Naive thymus-derived CD8-positive, alpha-beta T cell (primary cell): Measurements from ENCODE around the gene DAB2IP. TPM values are rescaled to one million over a fixed set of nuclear protein-coding genes. Genes with fewer than 3 reads are reported as not detected.

Experiments used
- ATAC-seq, 2 donors: fragments of 150-1000 bp; cut with Tn5 transposase in 1 of 2; sonication (Bioruptor Pico), chemical (Tn5 transposase) in 1 of 2; 1 replicate in 1 of 2; 2 replicates in 1 of 2; pipeline ENCODE4 v1.10.0; 2021; ENCODE audit warnings: mild to moderate bottlenecking in 2 of 2, moderate library complexity in 2 of 2
- POLR2A ChIA-PET: fragments of 350-600 bp; sonication (Branson Sonifier 250); formaldehyde crosslinking; loops from one replicate; lab custom pipeline; 2021; ENCODE audit warnings: antibody characterized with exemption; lab: Charles Lee
- DNase-seq, 10 donors: peaks; one replicate each; pipeline versions ENCODE4 v3.0.0 to v3.0.0-alpha.2; 2020 to 2022
- H3K27ac Mint-ChIP-seq, 10 donors: one replicate each; pipeline ENCODE4 v1.8.0; 2020 to 2022; ENCODE audit warnings: mild to moderate bottlenecking in 10 of 10, mixed read lengths in 10 of 10, moderate library complexity in 4 of 10, inconsistent platforms in 1 of 10
- H3K27me3 Mint-ChIP-seq, 5 donors: one replicate each; pipeline ENCODE4 v1.8.0; 2021 to 2022; ENCODE audit warnings: mixed read lengths in 5 of 5
- H3K36me3 Mint-ChIP-seq, 3 donors: one replicate each; pipeline ENCODE4 v1.8.0; 2020 to 2022; ENCODE audit warnings: mixed read lengths in 3 of 3, mild to moderate bottlenecking in 2 of 3, inconsistent platforms in 1 of 3
- H3K4me1 Mint-ChIP-seq, 4 donors: one replicate each; pipeline ENCODE4 v1.8.0; 2021 to 2022; ENCODE audit warnings: mixed read lengths in 4 of 4
- H3K4me3 Mint-ChIP-seq, 10 donors: one replicate each; pipeline ENCODE4 v1.8.0; 2020 to 2022; ENCODE audit warnings: mild to moderate bottlenecking in 10 of 10, mixed read lengths in 10 of 10, moderate library complexity in 6 of 10, inconsistent platforms in 1 of 10
- H3K9me3 Mint-ChIP-seq, 9 donors: one replicate each; pipeline ENCODE4 v1.8.0; 2020 to 2022; ENCODE audit warnings: mixed read lengths in 9 of 9, mild to moderate bottlenecking in 3 of 9, inconsistent platforms in 1 of 9, moderate library complexity in 1 of 9
- polyA plus RNA-seq, 3 donors: library from polyadenylated mRNA; unstranded; fragments of 300-500 nt; fragmentation: Illumina TruSeq; gene quantifications; one replicate each; pipeline ENCODE4 v1.2.3, GENCODE V29; 2021
- total RNA-seq, 8 experiments: library from RNA in 2 of 8; stranded (reverse) in 2 of 8; gene quantifications; one replicate each; pipeline ENCODE4 v1.2.3 and lab custom pipeline; 2021 to 2026

DAB2IP gene
- total and polyA plus RNA-seq, 5 experiments from 2014 or later = not detected

DNA sequence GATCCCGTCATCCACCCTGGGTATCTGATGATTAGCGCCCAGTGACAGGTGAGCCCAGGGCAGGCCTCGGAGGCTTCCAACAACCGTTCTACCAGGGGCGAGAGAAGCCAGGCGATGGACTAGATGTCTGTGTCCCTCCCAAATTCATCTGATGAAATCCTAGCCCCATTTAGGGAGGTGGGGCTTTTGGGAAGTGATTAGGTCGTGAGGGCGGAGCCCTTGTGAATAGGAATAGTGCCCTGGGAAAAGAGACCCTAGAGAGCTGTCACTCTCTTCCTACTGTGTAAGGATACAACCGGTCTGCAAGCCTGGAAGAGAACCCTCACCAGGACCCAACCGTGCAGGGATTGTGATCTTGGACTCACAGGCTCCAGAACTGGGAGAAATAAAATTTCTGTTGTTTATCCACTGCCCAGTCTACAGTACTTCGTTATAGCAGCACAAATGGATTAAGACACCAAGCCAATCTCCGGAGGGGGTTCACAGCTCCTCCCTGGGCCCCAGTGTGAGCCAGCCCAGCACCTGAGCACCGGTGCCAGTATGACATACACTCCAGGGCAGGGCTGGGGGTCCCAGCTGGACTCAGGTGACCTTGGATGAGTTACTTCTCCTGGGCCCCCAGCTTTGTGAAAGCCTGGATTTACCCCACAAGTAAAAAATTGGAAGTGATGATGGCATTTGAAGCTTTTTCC lies 162.2 kb downstream of the DAB2IP start:
- no peaks in the 10 kb centered on the region for H3K4me1 Mint-ChIP-seq
- H3K36me3 Mint-ChIP-seq = no peaks in the 10 kb centered on the region
- no peak overlapping the region for H3K27ac Mint-ChIP-seq
- POLR2A ChIA-PET = no interaction called here
- H3K9me3 Mint-ChIP-seq = no peaks in the 10 kb centered on the region
- DNase-seq (no peak), ATAC-seq (no peak)
- no peak overlapping the region for H3K4me3 Mint-ChIP-seq
- no peaks in the 10 kb centered on the region for H3K27me3 Mint-ChIP-seq

DNA sequence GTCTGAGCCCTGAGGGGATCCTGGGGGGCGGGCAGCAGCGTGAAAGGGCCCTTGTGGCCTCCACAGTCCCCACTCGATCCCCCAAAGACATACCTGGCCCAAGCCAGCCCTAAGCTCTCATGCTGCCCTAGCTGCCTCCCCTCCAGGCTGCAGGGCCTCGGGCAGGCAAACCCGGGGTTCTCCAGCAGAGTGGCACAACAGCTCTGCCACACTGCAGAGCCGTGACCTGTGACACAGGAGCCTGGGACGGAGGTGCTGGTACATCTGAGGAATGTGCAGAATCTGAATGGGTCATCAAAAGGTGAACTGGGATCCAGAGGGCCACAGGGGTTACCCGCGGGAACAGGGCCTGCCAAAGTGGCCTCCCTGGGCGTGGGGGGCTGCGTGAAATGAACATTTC lies 163.2 kb downstream of the DAB2IP start:
- H3K36me3 Mint-ChIP-seq = no peaks in the 10 kb centered on the region
- ATAC-seq (no peak), DNase-seq (no peak)
- no peak overlapping the region for H3K27ac Mint-ChIP-seq
- POLR2A ChIA-PET = no interaction called here
- H3K4me3 Mint-ChIP-seq = no peak overlapping the region
- no peaks in the 10 kb centered on the region for H3K4me1 Mint-ChIP-seq
- H3K9me3 Mint-ChIP-seq = no peaks in the 10 kb centered on the region
- H3K27me3 Mint-ChIP-seq = no peaks in the 10 kb centered on the region

DNA sequence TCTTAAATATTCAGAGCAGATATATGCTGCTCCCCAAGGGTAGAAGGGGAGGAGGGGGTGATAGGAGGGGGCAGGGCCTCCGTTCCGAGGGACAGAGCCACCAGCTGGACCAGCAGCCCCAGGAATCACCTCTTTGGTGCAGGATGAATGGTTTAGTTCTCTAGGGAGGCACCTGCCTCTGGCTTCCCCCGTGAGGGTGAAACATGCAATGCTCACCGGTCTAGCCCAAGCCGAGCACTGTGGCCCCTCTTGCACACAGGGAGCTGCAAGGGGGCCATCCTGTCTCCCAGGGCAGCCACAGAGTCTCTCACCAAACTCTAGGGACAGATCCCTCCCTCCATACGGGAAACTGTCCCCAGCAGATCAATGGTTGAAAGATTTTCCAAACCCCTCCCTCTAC lies 163.7 kb downstream of the DAB2IP start:
- POLR2A ChIA-PET = no interaction called here
- H3K9me3 Mint-ChIP-seq = no peaks in the 10 kb centered on the region
- no peak for DNase-seq

DNA sequence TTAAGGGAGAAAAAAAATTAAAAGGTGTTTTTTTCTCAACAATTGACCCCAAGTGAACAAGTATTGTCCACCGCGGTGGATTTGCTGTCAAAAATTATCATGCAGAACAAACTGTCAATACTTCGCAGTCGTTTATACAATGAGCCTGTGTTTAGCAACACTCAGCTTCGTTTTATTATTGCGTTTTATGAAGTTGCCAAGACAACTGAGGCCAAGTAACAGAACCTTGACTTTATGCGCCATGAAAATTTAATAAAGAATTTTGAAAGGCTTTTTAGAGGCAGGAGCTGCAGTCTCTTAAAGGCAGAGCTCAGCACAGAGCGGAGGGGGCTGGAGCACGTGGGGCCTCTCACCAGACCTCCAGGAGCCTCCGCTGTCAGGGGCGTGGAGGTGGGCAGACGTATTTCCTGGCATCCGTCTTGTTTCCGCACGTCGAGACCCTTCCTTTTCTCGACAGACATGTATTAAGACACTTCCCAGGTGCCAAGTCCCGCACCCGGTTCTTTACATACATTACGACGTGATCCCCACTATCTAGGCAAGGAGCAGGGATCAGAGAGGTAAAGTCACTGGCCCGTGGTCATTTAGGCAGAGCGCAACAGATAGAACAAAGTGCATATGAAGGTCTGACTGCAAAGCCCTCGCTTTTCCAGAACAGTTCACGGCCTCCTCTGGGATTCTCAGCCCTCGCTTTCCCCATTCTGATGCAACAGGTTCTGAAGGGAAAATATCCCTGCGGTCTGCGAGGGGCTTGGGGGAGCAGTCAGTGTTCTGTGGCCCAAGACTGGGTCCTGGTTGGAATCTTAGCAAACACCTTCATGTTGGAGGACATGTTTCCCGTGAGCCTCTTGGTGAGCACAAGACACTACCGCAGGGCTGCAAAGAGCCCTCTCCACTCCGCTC lies 164.4 kb downstream of the DAB2IP start:
- H3K27me3 Mint-ChIP-seq = no peaks in the 10 kb centered on the region
- no peak overlapping the region for H3K27ac Mint-ChIP-seq
- POLR2A ChIA-PET = no interaction called here
- H3K9me3 Mint-ChIP-seq = no peaks in the 10 kb centered on the region
- no peak overlapping the region for H3K4me3 Mint-ChIP-seq
- no peaks in the 10 kb centered on the region for H3K4me1 Mint-ChIP-seq
- DNase-seq (no peak), ATAC-seq (no peak)
- H3K36me3 Mint-ChIP-seq = no peaks in the 10 kb centered on the region

More for the DNA sequence above, 163.7 kb downstream of the DAB2IP start:
- no peak overlapping the region for H3K4me3 Mint-ChIP-seq
- no peaks in the 10 kb centered on the region for H3K27me3 Mint-ChIP-seq
- H3K36me3 Mint-ChIP-seq = no peaks in the 10 kb centered on the region
- no peaks in the 10 kb centered on the region for H3K4me1 Mint-ChIP-seq
- ATAC-seq = no peak
- H3K27ac Mint-ChIP-seq = no peak overlapping the region

DNA sequence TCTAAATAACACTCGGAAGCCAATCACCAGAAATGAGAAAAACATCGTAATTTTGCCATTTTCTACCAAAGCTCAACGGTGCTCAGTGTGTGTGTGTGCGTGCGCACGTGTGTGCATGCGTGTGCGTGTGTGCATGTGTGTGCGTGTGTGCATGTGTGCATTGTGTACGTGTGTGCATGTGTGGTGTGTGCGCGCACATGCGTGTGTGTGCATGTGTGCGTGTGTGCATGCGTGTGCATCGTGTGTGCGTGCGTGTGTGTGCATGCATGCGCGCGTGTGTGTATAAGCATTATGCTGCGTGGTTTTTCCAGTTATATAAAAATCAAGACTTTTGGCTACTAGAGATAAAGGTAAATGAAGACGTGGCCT lies 165.0 kb downstream of the DAB2IP start:
- Mint-ChIP-seq H3K36me3 (no peaks in the 10 kb centered on the region), H3K27ac (no peak overlapping the region), H3K27me3 (no peaks in the 10 kb centered on the region), H3K4me1 (no peaks in the 10 kb centered on the region), H3K9me3 (no peaks in the 10 kb centered on the region), H3K4me3 (no peak overlapping the region)
- ATAC-seq (no peak), DNase-seq (no peak)
- POLR2A ChIA-PET = no interaction called here

DNA sequence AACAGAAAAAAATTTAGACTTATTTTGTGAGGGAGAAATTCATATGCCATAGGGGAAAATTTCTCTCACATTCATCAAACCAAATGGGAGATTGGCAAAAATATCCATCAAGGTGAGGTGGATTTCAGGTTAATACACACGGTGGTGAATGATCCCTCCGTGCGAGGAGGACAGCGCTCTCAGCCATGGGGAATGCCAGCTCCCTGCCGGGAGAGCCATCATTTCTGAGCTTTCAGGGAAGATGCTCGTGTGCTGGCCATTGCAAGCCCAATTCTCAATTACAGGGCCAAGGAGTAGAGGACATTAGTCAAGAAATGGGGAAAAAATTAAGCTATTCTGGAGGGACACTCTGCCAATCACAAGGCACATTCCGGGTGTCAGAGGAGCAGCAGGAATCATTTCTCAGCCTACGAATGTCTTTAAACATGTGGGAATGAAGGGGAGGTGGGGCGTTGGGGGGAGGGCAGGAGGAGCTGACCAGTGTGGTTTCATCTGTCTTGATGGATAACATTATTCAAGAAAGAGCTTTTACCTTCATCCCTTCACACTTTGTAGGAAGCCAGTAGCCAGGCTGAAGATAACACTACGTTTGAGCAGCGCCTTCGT lies 165.5 kb downstream of the DAB2IP start:
- Mint-ChIP-seq H3K9me3 (no peaks in the 10 kb centered on the region), H3K27ac (peak overlapping the region in 1 of 10 donors; percentile 9), H3K27me3 (no peaks in the 10 kb centered on the region), H3K4me1 (peaks cover 0 to under 1% (median 0%) of the 10 kb centered on the region in 4 donors), H3K36me3 (peaks cover 0 to under 1% (median 0%) of the 10 kb centered on the region in 3 donors), H3K4me3 (no peak overlapping the region)
- POLR2A ChIA-PET = no interaction called here
- DNase-seq (no peak), ATAC-seq (no peak)

DNA sequence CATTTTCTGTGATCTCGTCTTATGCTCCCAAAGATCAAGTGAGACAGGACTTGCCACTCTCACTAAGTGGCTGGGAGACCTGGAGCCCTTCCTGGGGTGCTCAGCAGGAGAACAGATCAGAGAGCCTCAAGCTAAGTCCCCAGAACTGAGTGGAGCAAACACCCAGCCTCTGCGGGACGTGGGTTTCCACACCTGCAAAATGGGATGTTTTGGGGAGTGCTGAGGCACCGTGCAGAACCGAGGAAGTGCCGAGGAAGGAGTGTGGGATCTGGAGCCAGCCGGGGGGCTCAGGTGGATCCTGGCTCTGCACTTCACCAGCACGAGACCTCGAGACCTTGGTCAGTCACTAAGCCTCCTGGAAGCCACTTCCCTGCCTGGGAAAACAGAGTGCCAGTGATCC lies 166.0 kb downstream of the DAB2IP start:
- no peak for DNase-seq
- Mint-ChIP-seq H3K4me3 (no peak overlapping the region), H3K9me3 (no peaks in the 10 kb centered on the region), H3K27me3 (no peaks in the 10 kb centered on the region), H3K4me1 (peaks cover 0 to 2% (median 0%) of the 10 kb centered on the region in 4 donors), H3K27ac (no peak overlapping the region), H3K36me3 (peaks cover 0 to 2% (median 0%) of the 10 kb centered on the region in 3 donors)
- POLR2A ChIA-PET = no interaction called here
- ATAC-seq = no peak

DNA sequence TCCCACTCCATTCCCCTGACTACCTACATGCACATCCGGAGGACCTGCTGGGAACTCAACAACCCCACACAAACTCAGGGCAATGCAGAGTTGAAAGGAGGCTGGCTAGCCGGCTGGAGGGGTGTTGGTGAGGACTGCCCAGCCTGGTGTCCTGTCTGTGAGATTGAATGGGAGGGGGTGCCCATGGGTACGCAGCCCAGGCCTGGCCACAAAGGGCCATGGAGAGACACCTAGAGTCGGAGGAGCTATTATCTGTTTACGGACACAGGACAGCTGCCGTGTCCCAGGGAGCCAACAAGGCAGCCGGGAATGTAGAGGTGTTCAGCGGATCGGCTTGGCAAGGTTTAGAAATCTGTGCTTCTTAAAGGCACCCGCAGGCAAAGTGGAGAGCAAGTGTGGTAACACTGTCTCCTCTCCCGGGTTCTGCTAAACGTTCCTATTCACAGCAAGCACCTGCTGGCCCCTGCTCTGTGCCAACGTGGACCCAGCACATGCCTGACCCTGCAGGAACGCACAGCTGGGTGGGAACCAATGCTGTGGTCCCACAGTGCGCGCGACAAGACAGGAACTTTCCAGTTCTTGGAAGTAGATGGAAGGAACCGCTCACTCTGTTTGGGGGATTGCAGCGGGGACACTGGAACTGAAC lies 166.7 kb downstream of the DAB2IP start:
- POLR2A ChIA-PET = no interaction called here
- DNase-seq = no peak
- H3K9me3 Mint-ChIP-seq = no peaks in the 10 kb centered on the region
- H3K27me3 Mint-ChIP-seq = no peaks in the 10 kb centered on the region
- ATAC-seq = no peak
- H3K27ac Mint-ChIP-seq = peak overlapping the region in 2 of 10 donors; percentile 37 to 60
- peaks cover 0 to 2% (median 0%) of the 10 kb centered on the region in 3 donors for H3K36me3 Mint-ChIP-seq
- H3K4me3 Mint-ChIP-seq = no peak overlapping the region
- peaks cover 0 to 2% (median 0%) of the 10 kb centered on the region in 4 donors for H3K4me1 Mint-ChIP-seq

DNA sequence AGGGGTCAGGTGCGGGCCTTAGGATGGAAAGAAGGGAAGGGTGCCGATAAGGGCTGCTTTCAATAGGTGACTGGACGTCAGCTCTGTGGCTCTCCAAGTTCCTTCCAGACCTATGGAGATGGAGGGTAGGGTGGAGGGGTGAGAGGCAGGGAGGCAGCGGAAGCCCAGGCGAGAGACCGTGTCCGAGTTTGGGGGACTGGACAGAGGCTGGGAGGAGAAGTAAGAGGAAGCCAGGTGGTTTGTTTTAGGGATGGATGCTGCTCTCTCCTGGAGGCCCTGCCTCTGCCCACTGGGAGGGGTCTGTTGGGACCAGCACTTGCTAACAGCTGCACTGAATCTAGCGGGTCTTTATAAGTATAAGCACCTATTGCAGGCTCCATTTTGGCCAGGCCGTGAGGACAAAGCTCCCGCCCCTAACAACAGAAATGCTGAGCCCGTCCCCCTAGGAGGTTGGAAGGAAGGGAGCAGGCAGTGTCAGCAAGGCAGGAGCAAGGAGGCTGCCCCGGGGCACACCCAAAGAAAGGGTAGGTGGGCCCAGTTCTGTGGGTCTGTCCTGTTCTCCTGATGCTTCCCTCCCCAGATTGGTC lies 167.5 kb downstream of the DAB2IP start:
- POLR2A ChIA-PET = no interaction called here
- Mint-ChIP-seq H3K4me1 (peaks cover 0 to 2% (median 0%) of the 10 kb centered on the region in 4 donors), H3K27ac (peak overlapping the region in 2 of 10 donors; percentile 37 to 38), H3K9me3 (no peaks in the 10 kb centered on the region), H3K27me3 (no peaks in the 10 kb centered on the region), H3K36me3 (peaks cover 0 to 2% (median 0%) of the 10 kb centered on the region in 3 donors), H3K4me3 (no peak overlapping the region)
- no peak for DNase-seq
- no peak for ATAC-seq

DNA sequence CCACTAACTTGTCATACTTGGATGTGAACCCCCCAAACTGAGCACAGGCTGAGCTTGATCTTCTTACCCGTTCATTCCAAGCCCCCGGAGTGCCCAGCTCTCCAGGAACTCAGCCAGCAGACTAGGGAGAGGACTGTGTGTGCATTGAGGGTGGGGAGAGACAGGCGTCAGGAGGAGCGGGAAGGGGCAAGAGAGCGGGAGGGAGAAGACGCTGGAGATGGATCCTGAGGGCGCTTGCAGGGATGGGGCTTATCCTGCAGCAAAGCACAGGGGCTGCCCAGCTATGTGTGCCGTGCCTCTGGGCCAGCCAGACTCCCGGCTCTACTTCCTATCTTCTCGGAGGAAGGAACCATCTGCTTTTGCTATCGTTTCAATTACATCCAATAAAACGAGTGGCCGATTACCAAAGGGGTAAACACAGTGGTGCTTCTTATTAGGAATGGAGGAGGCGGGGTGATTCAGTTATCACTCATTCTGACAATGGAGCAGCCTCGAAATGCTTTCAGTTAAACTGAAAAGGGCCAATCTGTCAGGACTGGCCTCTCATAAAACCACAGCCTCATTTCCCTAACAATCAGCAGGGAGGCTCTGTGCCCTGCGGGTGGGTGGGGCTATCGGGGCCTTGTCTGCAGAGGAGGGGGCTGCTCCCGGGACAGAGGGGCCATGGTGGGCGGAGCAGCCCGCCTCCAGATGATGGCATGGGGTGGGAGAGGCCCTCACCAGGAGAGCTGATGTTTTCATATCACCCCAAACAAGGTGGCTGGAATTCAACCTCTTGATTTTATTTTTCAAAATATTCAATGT lies 168.2 kb downstream of the DAB2IP start:
- POLR2A ChIA-PET = no interaction called here
- Mint-ChIP-seq H3K27ac (no peak overlapping the region), H3K9me3 (no peaks in the 10 kb centered on the region), H3K4me1 (peaks cover 0 to 2% (median 0%) of the 10 kb centered on the region in 4 donors), H3K36me3 (peaks cover 0 to 2% (median 0%) of the 10 kb centered on the region in 3 donors), H3K27me3 (no peaks in the 10 kb centered on the region), H3K4me3 (no peak overlapping the region)
- DNase-seq = no peak
- ATAC-seq = no peak

DNA sequence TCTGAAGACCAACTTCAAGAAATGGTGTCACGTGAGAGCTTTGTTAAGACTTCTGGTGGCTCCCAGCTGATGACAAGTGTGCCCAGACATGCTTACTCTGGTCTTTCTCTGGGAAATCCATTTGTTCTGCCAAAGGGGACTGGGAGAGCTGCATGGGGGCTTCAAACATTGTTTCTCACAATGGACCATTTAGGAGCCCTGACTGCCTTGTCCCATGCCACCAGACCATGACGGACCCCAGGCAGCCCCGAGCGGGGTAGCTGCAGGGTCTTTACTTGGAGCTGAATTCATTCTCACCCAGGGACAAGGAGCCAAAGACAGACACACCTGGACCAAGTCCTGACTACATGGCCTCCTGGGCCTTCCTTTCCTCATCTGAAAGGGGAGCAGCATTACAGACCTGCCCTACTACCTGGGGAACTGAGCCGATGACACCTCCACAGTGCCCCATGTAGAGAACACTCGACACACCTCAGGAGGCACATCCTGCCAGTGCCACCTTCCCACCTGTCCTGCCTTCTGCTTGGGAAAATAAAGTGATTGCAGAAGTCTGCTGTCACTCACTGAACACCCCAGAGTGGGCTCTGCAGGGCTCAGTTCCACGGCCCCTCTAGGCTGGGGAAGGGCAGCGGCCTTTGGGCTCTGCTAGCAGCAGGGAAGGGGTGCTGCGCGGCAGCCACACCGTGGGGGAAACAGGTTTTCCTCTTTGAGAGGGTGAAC lies 169.0 kb downstream of the DAB2IP start:
- Mint-ChIP-seq H3K4me3 (no peak overlapping the region), H3K27ac (no peak overlapping the region), H3K4me1 (peaks cover 0 to 2% (median 0%) of the 10 kb centered on the region in 4 donors), H3K9me3 (no peaks in the 10 kb centered on the region), H3K27me3 (no peaks in the 10 kb centered on the region), H3K36me3 (peaks cover 0 to 2% (median 0%) of the 10 kb centered on the region in 3 donors)
- DNase-seq (no peak), ATAC-seq (no peak)
- POLR2A ChIA-PET = no interaction called here
